Suprapubic skin (tissue), 4 donors: ENCODE results near the gene BCAT1. TPM values are rescaled to one million over a fixed set of nuclear protein-coding genes. Genes with fewer than 3 reads are reported as not detected.
"Not testable (repeated sequence)": the region's sequence is repeated elsewhere in the genome, so short reads cannot be mapped to it uniquely, and the experiment has no call there.

Experiments
- DNase-seq, 2 donors: peaks; one replicate each; pipeline ENCODE4 v3.0.0-alpha.2; 2019; ENCODE audit warnings: low spot score in 2 of 2
- H3K27ac ChIP-seq: fragments of 200-600 bp; sonication (generic); one replicate; pipeline ENCODE4 v1.5.1; 2019
- H3K27me3 ChIP-seq: fragments of 200-600 bp; sonication (generic); one replicate; pipeline ENCODE4 v1.5.1; 2019
- H3K36me3 ChIP-seq: fragments of 200-600 bp; sonication (generic); one replicate; pipeline ENCODE4 v1.5.1; 2019
- H3K4me1 ChIP-seq: fragments of 200-600 bp; sonication (generic); one replicate; pipeline ENCODE4 v1.5.1; 2019
- H3K4me3 ChIP-seq: fragments of 200-600 bp; sonication (generic); one replicate; pipeline ENCODE4 v1.5.1; 2019; ENCODE audit warnings: mild to moderate bottlenecking
- H3K9me3 ChIP-seq: fragments of 200-600 bp; sonication (generic); one replicate; pipeline ENCODE4 v1.5.1; 2019
- CTCF ChIP-seq, 2 donors: fragments of 200-600 bp in 1 of 2; fragments of 450-650 bp in 1 of 2; sonication (generic) in 1 of 2; IDR thresholded peaks; one replicate each; pipeline ENCODE4 v1.5.1; 2016 to 2019; ENCODE audit warnings: antibody characterized with exemption in 2 of 2, mild to moderate bottlenecking in 1 of 2, moderate library complexity in 1 of 2
- EP300 ChIP-seq: sonication (generic); formaldehyde crosslinking; IDR thresholded peaks from one replicate; pipeline ENCODE4 v1.6.1; 2017; ENCODE audit warnings: antibody characterized with exemption
- POLR2A ChIP-seq, 2 donors: fragments of 450-650 bp; IDR thresholded peaks; one replicate each; pipeline ENCODE4 v1.6.1; 2017; ENCODE audit warnings: antibody characterized with exemption in 2 of 2, mild to moderate bottlenecking in 2 of 2, moderate library complexity in 2 of 2
- POLR2AphosphoS5 ChIP-seq, 3 donors: sonication (generic); formaldehyde crosslinking; IDR thresholded peaks; one replicate each; pipeline ENCODE4 v1.6.1; 2017; ENCODE audit warnings: antibody characterized with exemption in 3 of 3
- WGBS: methylation state at CpG from one replicate; pipeline ENCODE4 v1.1.5; 2018; 5-methylcytosine and 5-hydroxymethylcytosine counted together
- total RNA-seq, 4 donors: library from RNA; depleted of rRNA; stranded (reverse); fragments of >200 nt; gene quantifications; one replicate each; pipeline ENCODE4 v1.1.0, GENCODE V29; 2016

Gene BCAT1
- total RNA-seq, 4 donors from 2014 or later = 0.68 to 2.9 (median 1.5) TPM

- no peak for TF ChIP-seq POLR2AphosphoS5 (IDR thresholded peaks at IDR 0.05)
- no peak for TF ChIP-seq CTCF (IDR thresholded peaks at IDR 0.05)
- no peak for TF ChIP-seq EP300
- TF ChIP-seq POLR2A (IDR thresholded peaks at IDR 0.05) = no peak
- WGBS = 100% methylated on average over 1 of the region's 1 CpG
- DNase-seq = no peak
- H3K27me3 ChIP-seq = no peaks in the 10 kb centered on the region
- H3K36me3 ChIP-seq = no peaks in the 10 kb centered on the region
- H3K27ac ChIP-seq = no peak overlapping the region
- no peak overlapping the region for H3K4me3 ChIP-seq
- H3K9me3 ChIP-seq = no peaks in the 10 kb centered on the region
- H3K4me1 ChIP-seq = no peaks in the 10 kb centered on the region
Measured at GRCh38 chr12:24972078-24972477, 23.2 kb upstream of the BCAT1 start.

- Histone ChIP-seq H3K27me3 (no peaks in the 10 kb centered on the region), H3K27ac (no peak overlapping the region), H3K36me3 (no peaks in the 10 kb centered on the region), H3K4me3 (no peak overlapping the region), H3K4me1 (no peaks in the 10 kb centered on the region), H3K9me3 (no peaks in the 10 kb centered on the region)
- no peak for TF ChIP-seq CTCF (IDR thresholded peaks at IDR 0.05)
- no peak for TF ChIP-seq POLR2A (IDR thresholded peaks at IDR 0.05)
- no peak for TF ChIP-seq POLR2AphosphoS5 (IDR thresholded peaks at IDR 0.05)
- TF ChIP-seq EP300 = no peak
- DNase-seq = no peak
- 82% methylated on average over 6 of the region's 6 CpGs for WGBS
Measured at GRCh38 chr12:24970177-24970576, 21.3 kb upstream of the BCAT1 start.

- 84% methylated on average over 9 of the region's 15 CpGs for WGBS
- H3K4me1 ChIP-seq = no peaks in the 10 kb centered on the region
- H3K9me3 ChIP-seq = no peaks in the 10 kb centered on the region
- no peaks in the 10 kb centered on the region for H3K27me3 ChIP-seq
- H3K27ac ChIP-seq = no peak overlapping the region
- DNase-seq = no peak
- TF ChIP-seq POLR2A (IDR thresholded peaks at IDR 0.05) (no peak), CTCF (IDR thresholded peaks at IDR 0.05) (no peak), POLR2AphosphoS5 (IDR thresholded peaks at IDR 0.05) (no peak), EP300 (no peak)
- H3K36me3 ChIP-seq = no peaks in the 10 kb centered on the region
- no peak overlapping the region for H3K4me3 ChIP-seq
Measured at GRCh38 chr12:24966951-24967564, 18.2 kb upstream of the BCAT1 start.

GRCh38 chr12:24964342-24964741 lies 15.4 kb upstream of the BCAT1 start:
- Histone ChIP-seq H3K27me3 (no peaks in the 10 kb centered on the region), H3K36me3 (no peaks in the 10 kb centered on the region), H3K9me3 (no peaks in the 10 kb centered on the region), H3K27ac (no peak overlapping the region), H3K4me3 (no peak overlapping the region), H3K4me1 (no peaks in the 10 kb centered on the region)
- TF ChIP-seq EP300 (no peak), POLR2AphosphoS5 (IDR thresholded peaks at IDR 0.05) (no peak), POLR2A (IDR thresholded peaks at IDR 0.05) (no peak), CTCF (IDR thresholded peaks at IDR 0.05) (no peak)
- DNase-seq = no peak
- 100% methylated on average over 1 of the region's 1 CpG for WGBS

- Histone ChIP-seq H3K36me3 (no peaks in the 10 kb centered on the region), H3K4me1 (no peaks in the 10 kb centered on the region), H3K27me3 (no peaks in the 10 kb centered on the region), H3K4me3 (no peak overlapping the region), H3K27ac (no peak overlapping the region), H3K9me3 (no peaks in the 10 kb centered on the region)
- 29% methylated on average over 2 of the region's 2 CpGs for WGBS
- TF ChIP-seq POLR2AphosphoS5 (IDR thresholded peaks at IDR 0.05) (no peak), POLR2A (IDR thresholded peaks at IDR 0.05) (no peak), CTCF (IDR thresholded peaks at IDR 0.05) (no peak), EP300 (no peak)
- no peak for DNase-seq
Measured at GRCh38 chr12:24960222-24960855, 11.4 kb upstream of the BCAT1 start.

GRCh38 chr12:24956351-24956750 lies 7.5 kb upstream of the BCAT1 start:
- not testable (repeated sequence) for H3K9me3 ChIP-seq, H3K36me3 ChIP-seq, H3K27me3 ChIP-seq, H3K27ac ChIP-seq, H3K4me1 ChIP-seq, H3K4me3 ChIP-seq, DNase-seq
- WGBS = 92% methylated on average over 6 of the region's 6 CpGs
